PC-3 (cell line): ENCODE results near the gene KLKB1. TPM values are rescaled to one million over a fixed set of nuclear protein-coding genes. Genes with fewer than 3 reads are reported as not detected.

Source experiments
- ATAC-seq: fragments of 200-7000 bp; cut with Tn5 transposase; 2 replicates; pipeline ENCODE4 v1.9.1; 2020; ENCODE audit warnings: mild to moderate bottlenecking, moderate library complexity
- BruUV-seq: library from RNA; stranded (reverse); fragments of 400-500 nt; replicated peaks from 2 replicates; lab custom pipeline; 2021; lab: Mats Ljungman, UMichigan
- CTCF ChIA-PET: fragments of 300-600 bp; sonication (Branson Sonifier 250); formaldehyde crosslinking; loops from one replicate; lab custom pipeline; 2022; ENCODE audit warnings: antibody characterized with exemption; lab: Charles Lee
- POLR2A ChIA-PET: fragments of 300-600 bp; sonication (Branson Sonifier 250); formaldehyde crosslinking; loops from one replicate; lab custom pipeline; 2022; ENCODE audit warnings: antibody characterized with exemption; ENCODE audit not compliant: unreplicated experiment; lab: Charles Lee
- DNase-seq: peaks from one replicate; pipeline ENCODE4 v3.0.0-alpha.2; 2015
- H2AFZ ChIP-seq: fragments of 300-600 bp; sonication (generic); 2 replicates; pipeline ENCODE4 v1.6.0; 2016; ENCODE audit warnings: antibody characterized with exemption, low read length
- H3F3A ChIP-seq: fragments of 300-600 bp; sonication (generic); one replicate; pipeline ENCODE4 v1.6.0; 2017; ENCODE audit warnings: antibody characterized with exemption, low read length, control low read depth, mild to moderate bottlenecking; ENCODE audit not compliant: unreplicated experiment
- H3K27ac ChIP-seq: fragments of 300-600 bp; sonication (generic); 2 replicates; pipeline ENCODE4 v1.5.1; 2016; ENCODE audit warnings: mild to moderate bottlenecking, low read length
- H3K27me3 ChIP-seq: fragments of 300-600 bp; sonication (generic); 2 replicates; pipeline ENCODE4 v1.6.1; 2016; ENCODE audit warnings: low read length, mixed read lengths
- H3K36me3 ChIP-seq: fragments of 300-600 bp; sonication (generic); 2 replicates; pipeline ENCODE4 v1.6.1; 2016; ENCODE audit warnings: low read depth, mixed run types, low read length, mixed read lengths
- H3K4me1 ChIP-seq: fragments of 300-600 bp; sonication (generic); 2 replicates; pipeline ENCODE4 v1.5.1; 2016; ENCODE audit warnings: low read length; ENCODE audit not compliant: insufficient read depth
- H3K4me2 ChIP-seq: fragments of 300-600 bp; sonication (generic); 2 replicates; pipeline ENCODE4 v1.6.0; 2016; ENCODE audit warnings: low read length
- H3K4me3 ChIP-seq: fragments of 300-600 bp; sonication (generic); 2 replicates; pipeline ENCODE4 v1.5.1; 2016; ENCODE audit warnings: mild to moderate bottlenecking, low read length, mixed read lengths
- H3K79me2 ChIP-seq: fragments of 300-600 bp; sonication (generic); 2 replicates; pipeline ENCODE4 v1.6.1; 2017; ENCODE audit warnings: low read length, mixed read lengths
- H3K9ac ChIP-seq: fragments of 300-600 bp; sonication (generic); 2 replicates; pipeline ENCODE4 v1.6.0; 2016; ENCODE audit warnings: mild to moderate bottlenecking, low read length
- H3K9me2 ChIP-seq: fragments of 300-600 bp; sonication (generic); replicated peaks from 2 replicates; pipeline ENCODE4 v1.6.1; 2016; ENCODE audit warnings: mixed run types, low read length, mixed read lengths
- H3K9me3 ChIP-seq: fragments of 300-600 bp; sonication (generic); 2 replicates; pipeline ENCODE4 v1.6.1; 2016; ENCODE audit warnings: low read length, mixed read lengths
- H4K20me1 ChIP-seq: fragments of 300-600 bp; sonication (generic); 2 replicates; pipeline ENCODE4 v1.6.1; 2016; ENCODE audit warnings: low read length, mixed read lengths
- CTCF ChIP-seq: fragments of 300-600 bp; sonication (generic); conservative IDR thresholded peaks from 2 replicates; pipeline ENCODE4 v1.5.1; 2017; ENCODE audit warnings: antibody characterized with exemption, low read depth, mild to moderate bottlenecking, low read length
- EZH2 ChIP-seq: fragments of 300-600 bp; sonication (generic); IDR thresholded peaks from one replicate; pipeline ENCODE4 v1.6.1; 2017; ENCODE audit warnings: antibody characterized with exemption, mild to moderate bottlenecking, low read length; ENCODE audit not compliant: unreplicated experiment
- EZH2phosphoT487 ChIP-seq: fragments of 300-600 bp; sonication (generic); IDR thresholded peaks from 2 replicates; pipeline ENCODE4 v1.6.1; 2018; ENCODE audit warnings: mild to moderate bottlenecking, antibody characterized with exemption, low read length, borderline replicate concordance
- intact Hi-C: fragments of 100-400 bp; cut with micrococcal nuclease; formaldehyde crosslinking; loops from 2 replicates; pipeline ENCODE4 v1.9.0; 2023
- total RNA-seq: library from RNA; depleted of rRNA; stranded (reverse); fragments of >200 nt; gene quantifications from 2 replicates; pipeline ENCODE4 v1.2.3, GENCODE V29; 2014

KLKB1 gene
- total RNA-seq, 1 experiment from 2014 or later = not detected

GRCh38 chr4:186200516-186200915, 26.8 kb upstream of the KLKB1 start:
- Histone ChIP-seq H3K4me1 (no peaks in the 10 kb centered on the region), H2AFZ (no peak overlapping the region), H3K9ac (no peak overlapping the region), H3K9me2 (no peaks in the 10 kb centered on the region), H3F3A (no peaks in the 10 kb centered on the region), H3K79me2 (no peaks in the 10 kb centered on the region), H3K4me2 (no peak overlapping the region), H3K27me3 (no peaks in the 10 kb centered on the region), H4K20me1 (no peaks in the 10 kb centered on the region), H3K4me3 (no peak overlapping the region), H3K9me3 (no peaks in the 10 kb centered on the region), H3K36me3 (no peaks in the 10 kb centered on the region), H3K27ac (no peak overlapping the region)
- ChIA-PET CTCF (no interaction called here), POLR2A (no interaction called here)
- BruUV-seq = no TSS peak
- DNase-seq (no peak), ATAC-seq (no peak)
- intact Hi-C loops = no loop called here
- TF ChIP-seq CTCF (no peak), EZH2phosphoT487 (no peak), EZH2 (no peak)

- TF ChIP-seq CTCF (no peak), EZH2 (no peak), EZH2phosphoT487 (no peak)
- Histone ChIP-seq H3K9me3 (no peaks in the 10 kb centered on the region), H3K79me2 (no peaks in the 10 kb centered on the region), H2AFZ (no peak overlapping the region), H3K27ac (no peak overlapping the region), H3F3A (no peaks in the 10 kb centered on the region), H3K4me2 (no peak overlapping the region), H3K27me3 (no peaks in the 10 kb centered on the region), H3K9ac (no peak overlapping the region), H3K4me1 (no peaks in the 10 kb centered on the region), H3K4me3 (no peak overlapping the region), H4K20me1 (no peaks in the 10 kb centered on the region), H3K9me2 (no peaks in the 10 kb centered on the region), H3K36me3 (no peaks in the 10 kb centered on the region)
- DNase-seq (no peak), ATAC-seq (no peak)
- intact Hi-C loops = no loop called here
- ChIA-PET CTCF (no interaction called here), POLR2A (no interaction called here)
- BruUV-seq = no TSS peak
Observed at GRCh38 chr4:186201010-186201409, 26.3 kb upstream of the KLKB1 start.

GRCh38 chr4:186201535-186202230, 25.6 kb upstream of the KLKB1 start:
- no peaks in the 10 kb centered on the region for H3F3A ChIP-seq
- H3K79me2 ChIP-seq = no peaks in the 10 kb centered on the region
- H3K27ac ChIP-seq = no peak overlapping the region
- ChIA-PET CTCF (interaction anchor here (0.7 kb wide), 1 partner anchor 596 kb away, joined by 3 read pairs; no protein-coding TSS in a partner anchor), POLR2A (no interaction called here)
- no peaks in the 10 kb centered on the region for H3K27me3 ChIP-seq
- H3K4me3 ChIP-seq = no peak overlapping the region
- H4K20me1 ChIP-seq = no peaks in the 10 kb centered on the region
- TF ChIP-seq EZH2phosphoT487 = no peak
- peak; percentile 70 for TF ChIP-seq CTCF
- H3K4me2 ChIP-seq = peak overlapping the region; percentile 33; the same call in 1 of the 2 replicates
- intact Hi-C loops = no loop called here
- H3K9ac ChIP-seq = no peak overlapping the region
- no TSS peak for BruUV-seq
- no peaks in the 10 kb centered on the region for H3K4me1 ChIP-seq
- H3K36me3 ChIP-seq = no peaks in the 10 kb centered on the region
- ATAC-seq = peak; percentile 90
- H2AFZ ChIP-seq = peak overlapping the region; percentile 53; the same call in 1 of the 2 replicates
- no peaks in the 10 kb centered on the region for H3K9me2 ChIP-seq
- H3K9me3 ChIP-seq = no peaks in the 10 kb centered on the region
- peak; percentile 63 for DNase-seq
